Measurements from ENCODE around the gene LRRC4C. TPM values are rescaled to one million over a fixed set of nuclear protein-coding genes. Genes with fewer than 3 reads are reported as not detected.

The LRRC4C gene
- not detected in 2 replicates for total RNA-seq

- intact Hi-C loops (cut with micrococcal nuclease), result no loop called here
These were observed at the start of gene LRRC4C for GRCh38 chr11:41459465-41460401. TSS of gene LRRC4C (minus strand) at chr11:41459652.

- intact Hi-C loops (cut with micrococcal nuclease), result no loop called here
These were observed 48.7 kb upstream of the LRRC4C start for GRCh38 chr11:41508121-41508520.

GRCh38 chr11:41499429-41499828, 40.0 kb upstream of the LRRC4C start:
- intact Hi-C loops (cut with micrococcal nuclease), result no loop called here

GRCh38 chr11:41498726-41499125, 39.3 kb upstream of the LRRC4C start:
- intact Hi-C loops (cut with micrococcal nuclease), result no loop called here

- intact Hi-C loops (cut with micrococcal nuclease), result no loop called here
These were observed 38.5 kb upstream of the LRRC4C start for GRCh38 chr11:41497974-41498373.

GRCh38 chr11:41494716-41495115, 35.3 kb upstream of the LRRC4C start:
- intact Hi-C loops (cut with micrococcal nuclease), result no loop called here

GRCh38 chr11:41486424-41486823, 27.0 kb upstream of the LRRC4C start:
- intact Hi-C loops (cut with micrococcal nuclease), result no loop called here

GRCh38 chr11:41483956-41484355, 24.5 kb upstream of the LRRC4C start:
- intact Hi-C loops (cut with micrococcal nuclease), result no loop called here

GRCh38 chr11:41479179-41479578, 19.7 kb upstream of the LRRC4C start:
- intact Hi-C loops (cut with micrococcal nuclease), result no loop called here

GRCh38 chr11:41461057-41461681, 1.7 kb upstream of the LRRC4C start:
- intact Hi-C loops (cut with micrococcal nuclease), result no loop called here

GRCh38 chr11:41458641-41459040, 811 bp downstream of the LRRC4C start:
- intact Hi-C loops (cut with micrococcal nuclease), result no loop called here

- intact Hi-C loops (cut with micrococcal nuclease), result no loop called here
These were observed 1.3 kb downstream of the LRRC4C start for GRCh38 chr11:41458154-41458553.

GRCh38 chr11:41457216-41458014, 2.0 kb downstream of the LRRC4C start:
- intact Hi-C loops (cut with micrococcal nuclease), result no loop called here

- intact Hi-C loops (cut with micrococcal nuclease), result no loop called here
These were observed 3.2 kb downstream of the LRRC4C start for GRCh38 chr11:41456269-41456668.

- intact Hi-C loops (cut with micrococcal nuclease), result no loop called here
These were observed 8.4 kb downstream of the LRRC4C start for GRCh38 chr11:41451011-41451410.

GRCh38 chr11:41449483-41450050, 9.9 kb downstream of the LRRC4C start:
- intact Hi-C loops (cut with micrococcal nuclease), result no loop called here

- intact Hi-C loops (cut with micrococcal nuclease), result no loop called here
These were observed 12.9 kb downstream of the LRRC4C start for GRCh38 chr11:41446566-41446965.

GRCh38 chr11:41446107-41446506, 13.3 kb downstream of the LRRC4C start:
- intact Hi-C loops (cut with micrococcal nuclease), result no loop called here

GRCh38 chr11:41437006-41437490, 22.4 kb downstream of the LRRC4C start:
- intact Hi-C loops (cut with micrococcal nuclease), result no loop called here

- intact Hi-C loops (cut with micrococcal nuclease), result no loop called here
These were observed 23.9 kb downstream of the LRRC4C start for GRCh38 chr11:41435531-41435930.

GRCh38 chr11:41431784-41432183, 27.7 kb downstream of the LRRC4C start:
- intact Hi-C loops (cut with micrococcal nuclease), result no loop called here

Measured in T-helper 1 cell treated with Interleukin-12 subunit alpha and Interleukin-12 subunit beta and Interleukin-4 antibody, amounts not matched to agents 30 ng/mL and 1 ng/mL, for 36 hours (primary cell).